HFF-Myc (cell line): Measurements from ENCODE around the gene UGT3A1.
"Not testable (repeated sequence)": the region's sequence is repeated elsewhere in the genome, so short reads cannot be mapped to it uniquely, and the experiment has no call there.

ENCODE experiments used
- DNase-seq: peaks from one replicate; pipeline ENCODE4 v3.0.0-alpha.2; 2011; ENCODE audit warnings: low read depth; ENCODE audit errors: extremely low read depth
- H3K4me3 ChIP-seq: replicated peaks from 2 replicates; pipeline ENCODE4 v1.5.1; 2011; ENCODE audit warnings: low read depth, mild to moderate bottlenecking, control low read depth, low read length
- TF ChIP-seq, protein P1 (sequence below): IDR thresholded peaks from 2 replicates; pipeline ENCODE4 v1.5.1; 2012; ENCODE audit warnings: mild to moderate bottlenecking, low read depth, low read length, control low read depth; ENCODE audit errors: missing control alignments

UGT3A1 gene

GRCh38 chr5:36028816-36029465 lies 37.8 kb upstream of the UGT3A1 start:
- H3K4me3 ChIP-seq, result no peak overlapping the region
- no peak for DNase-seq
- TF ChIP-seq, protein P1, sequence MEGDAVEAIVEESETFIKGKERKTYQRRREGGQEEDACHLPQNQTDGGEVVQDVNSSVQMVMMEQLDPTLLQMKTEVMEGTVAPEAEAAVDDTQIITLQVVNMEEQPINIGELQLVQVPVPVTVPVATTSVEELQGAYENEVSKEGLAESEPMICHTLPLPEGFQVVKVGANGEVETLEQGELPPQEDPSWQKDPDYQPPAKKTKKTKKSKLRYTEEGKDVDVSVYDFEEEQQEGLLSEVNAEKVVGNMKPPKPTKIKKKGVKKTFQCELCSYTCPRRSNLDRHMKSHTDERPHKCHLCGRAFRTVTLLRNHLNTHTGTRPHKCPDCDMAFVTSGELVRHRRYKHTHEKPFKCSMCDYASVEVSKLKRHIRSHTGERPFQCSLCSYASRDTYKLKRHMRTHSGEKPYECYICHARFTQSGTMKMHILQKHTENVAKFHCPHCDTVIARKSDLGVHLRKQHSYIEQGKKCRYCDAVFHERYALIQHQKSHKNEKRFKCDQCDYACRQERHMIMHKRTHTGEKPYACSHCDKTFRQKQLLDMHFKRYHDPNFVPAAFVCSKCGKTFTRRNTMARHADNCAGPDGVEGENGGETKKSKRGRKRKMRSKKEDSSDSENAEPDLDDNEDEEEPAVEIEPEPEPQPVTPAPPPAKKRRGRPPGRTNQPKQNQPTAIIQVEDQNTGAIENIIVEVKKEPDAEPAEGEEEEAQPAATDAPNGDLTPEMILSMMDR, result no peak

GRCh38 chr5:36027711-36028110 lies 36.5 kb upstream of the UGT3A1 start:
- H3K4me3 ChIP-seq, result no peak overlapping the region
- TF ChIP-seq, protein P1, result no peak
- no peak for DNase-seq

GRCh38 chr5:36026706-36027465 lies 35.7 kb upstream of the UGT3A1 start:
- TF ChIP-seq, protein P1, result no peak
- no peak overlapping the region for H3K4me3 ChIP-seq
- no peak for DNase-seq

DNA sequence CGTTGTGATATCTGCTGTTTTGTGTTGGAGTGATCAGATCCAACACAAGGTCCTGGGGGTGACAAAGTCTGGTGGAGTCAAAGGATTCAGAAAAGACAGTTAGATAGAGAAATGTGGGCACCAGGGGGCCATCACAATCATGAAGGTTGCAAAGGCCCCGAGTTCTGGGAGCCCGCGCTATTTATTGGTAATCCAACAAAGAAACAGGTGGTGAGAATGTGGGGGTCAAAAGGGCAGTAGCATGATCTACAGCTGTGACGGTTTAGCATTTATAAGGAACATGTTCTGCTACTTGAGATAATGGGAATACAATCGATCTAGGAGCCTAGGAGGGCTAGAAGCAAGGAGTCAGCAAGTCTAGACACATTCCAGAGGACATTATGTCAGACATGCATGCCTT lies 31.1 kb upstream of the UGT3A1 start:
- not testable (repeated sequence) for H3K4me3 ChIP-seq, DNase-seq

DNA sequence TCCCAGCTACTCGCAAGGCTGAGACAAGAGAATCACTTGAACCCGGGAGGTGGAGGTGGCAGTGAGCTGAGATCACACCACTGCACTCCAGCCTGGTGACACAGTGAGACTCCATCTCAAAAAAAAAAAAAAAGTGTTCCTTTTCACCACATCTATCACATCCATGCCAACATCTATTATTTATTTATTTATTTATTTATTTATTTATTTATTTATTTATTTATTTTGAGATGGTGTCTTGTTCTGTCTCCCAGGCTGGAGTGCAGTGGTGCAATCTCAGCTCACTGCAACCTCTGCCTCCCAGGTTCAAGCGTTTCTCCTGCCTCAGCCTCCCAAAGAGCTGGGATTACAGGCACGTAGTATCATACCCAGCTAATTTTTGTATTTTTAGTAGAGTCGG lies 28.4 kb upstream of the UGT3A1 start:
- not testable (repeated sequence) for DNase-seq

GRCh38 chr5:36017622-36018021 lies 26.4 kb upstream of the UGT3A1 start:
- DNase-seq, result no peak
- TF ChIP-seq, protein P1, result no peak
- no peak overlapping the region for H3K4me3 ChIP-seq

More for the DNA sequence above, 28.4 kb upstream of the UGT3A1 start:
- H3K4me3 ChIP-seq, result not testable (repeated sequence)

GRCh38 chr5:36017004-36017403 lies 25.8 kb upstream of the UGT3A1 start:
- TF ChIP-seq, protein P1, result no peak
- H3K4me3 ChIP-seq, result no peak overlapping the region
- DNase-seq, result no peak

DNA sequence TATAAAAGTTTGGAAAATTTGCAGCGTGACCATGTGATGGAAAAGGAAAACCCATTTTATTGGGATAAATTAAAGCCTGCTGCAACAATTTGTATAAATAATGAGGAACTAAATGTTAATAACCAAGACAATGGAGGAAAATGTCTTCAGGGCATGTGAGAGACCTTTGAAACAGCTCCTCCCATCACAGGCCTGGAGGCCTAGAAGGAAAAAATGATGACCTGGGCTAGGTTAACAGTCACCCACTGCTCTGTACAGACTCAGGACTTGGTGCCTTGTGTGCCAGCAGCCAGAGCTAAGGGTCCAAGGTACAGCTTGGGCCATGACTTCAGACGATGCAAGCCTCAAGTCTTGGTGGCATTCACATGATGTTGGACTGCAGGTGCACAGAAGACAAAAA lies 22.0 kb upstream of the UGT3A1 start:
- DNase-seq, result no peak
- H3K4me3 ChIP-seq, result no peak overlapping the region
- TF ChIP-seq, protein P1, result no peak
